HG02981 (cell line): Measurements from ENCODE around the gene MACROD2.
"Not testable (repeated sequence)": the region's sequence is repeated elsewhere in the genome, so short reads cannot be mapped to it uniquely, and the experiment has no call there.

ENCODE experiments used
- ATAC-seq: cut with Tn5 transposase; IDR thresholded peaks from one replicate; pipeline ENCODE4 v1.9.1; 2021; ENCODE audit warnings: mild to moderate bottlenecking, moderate library complexity; ENCODE audit not compliant: unreplicated experiment

MACROD2 gene

DNA sequence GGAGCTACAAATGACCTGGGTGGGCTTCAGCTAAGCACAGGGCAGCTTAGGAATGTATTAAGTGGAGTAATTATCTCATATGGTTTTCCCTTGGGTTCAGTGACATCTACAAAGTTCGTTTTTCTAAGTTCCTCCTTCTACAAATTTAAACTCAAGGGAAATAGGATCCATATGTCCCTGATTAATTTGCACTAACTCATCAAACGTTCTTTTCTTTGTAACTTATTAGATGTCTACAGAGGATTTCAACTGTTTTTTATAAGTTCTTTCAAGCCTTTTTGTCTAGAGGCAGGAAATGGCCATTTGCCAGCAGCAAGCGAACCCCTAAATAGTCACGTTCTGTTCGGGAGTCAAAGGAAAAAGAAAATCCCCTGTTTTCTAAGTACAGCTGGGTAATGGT, 1517.6 kb downstream of the MACROD2 start:
- ATAC-seq = no peak

DNA sequence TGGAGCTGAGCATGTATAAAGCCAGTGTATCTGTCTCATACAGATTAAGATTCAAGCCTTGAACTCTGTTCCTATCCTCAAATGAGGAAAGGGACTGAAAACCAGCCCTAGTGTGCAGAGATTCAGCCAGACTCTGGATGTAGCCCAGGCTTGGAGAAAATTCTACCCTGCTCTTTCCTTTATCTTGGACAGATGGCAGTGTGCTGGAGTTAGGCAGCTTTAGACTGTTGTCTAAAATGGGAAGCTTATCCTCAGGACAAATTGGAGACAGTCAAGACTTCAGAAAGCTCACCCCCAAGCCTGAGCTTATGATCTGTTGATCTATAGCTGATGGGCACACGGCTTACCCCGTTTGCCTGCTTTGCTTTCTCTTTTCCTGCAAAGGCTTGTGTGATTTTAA, 1520.4 kb downstream of the MACROD2 start:
- no peak for ATAC-seq

DNA sequence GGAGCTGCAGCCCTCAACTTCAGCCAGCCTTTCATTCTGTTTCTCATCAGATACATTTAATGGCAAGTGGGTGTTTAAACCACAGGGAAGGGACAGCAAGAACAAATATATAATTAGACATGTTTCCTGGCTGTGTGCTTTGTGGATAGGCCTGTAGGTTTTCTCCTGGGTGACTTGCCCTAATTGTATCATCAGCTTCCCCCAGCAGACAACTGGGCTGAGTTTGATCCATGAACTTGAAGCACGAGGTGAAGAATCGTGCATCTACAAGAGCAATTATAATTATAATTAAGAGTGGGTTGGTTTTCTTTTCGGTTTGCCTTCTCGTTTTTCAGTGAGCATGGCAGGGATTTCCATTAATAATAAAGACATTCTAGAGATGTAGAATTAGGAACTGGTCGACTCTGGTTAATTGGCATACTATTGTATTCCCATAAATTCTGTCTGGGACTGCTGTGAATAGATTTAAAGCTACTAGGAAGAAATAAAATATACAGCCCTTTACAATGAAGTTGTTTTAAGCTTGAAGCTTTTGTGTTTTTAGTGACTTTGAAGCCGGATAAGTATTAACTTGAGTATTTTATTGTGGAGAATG, 1525.7 kb downstream of the MACROD2 start:
- ATAC-seq = no peak

DNA sequence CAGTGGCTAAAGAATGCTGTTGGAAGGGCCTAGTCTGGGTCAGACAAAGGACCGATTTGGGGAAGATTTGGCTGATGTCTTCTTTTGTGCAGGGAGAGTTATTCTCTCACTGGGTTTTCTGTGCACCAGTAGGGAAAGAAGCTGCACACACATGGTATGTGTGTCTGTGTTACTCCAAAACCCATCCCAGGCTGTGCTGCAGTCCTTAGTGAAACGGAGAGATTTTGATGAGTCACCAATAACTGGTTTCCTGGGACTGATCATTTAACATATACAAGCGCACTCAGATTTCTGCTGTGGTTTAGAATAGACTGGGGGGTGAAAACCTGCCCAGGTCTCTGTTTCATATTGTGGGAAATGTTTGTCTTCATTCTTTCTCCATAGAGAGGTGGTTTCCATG, 1528.1 kb downstream of the MACROD2 start:
- no peak for ATAC-seq

DNA sequence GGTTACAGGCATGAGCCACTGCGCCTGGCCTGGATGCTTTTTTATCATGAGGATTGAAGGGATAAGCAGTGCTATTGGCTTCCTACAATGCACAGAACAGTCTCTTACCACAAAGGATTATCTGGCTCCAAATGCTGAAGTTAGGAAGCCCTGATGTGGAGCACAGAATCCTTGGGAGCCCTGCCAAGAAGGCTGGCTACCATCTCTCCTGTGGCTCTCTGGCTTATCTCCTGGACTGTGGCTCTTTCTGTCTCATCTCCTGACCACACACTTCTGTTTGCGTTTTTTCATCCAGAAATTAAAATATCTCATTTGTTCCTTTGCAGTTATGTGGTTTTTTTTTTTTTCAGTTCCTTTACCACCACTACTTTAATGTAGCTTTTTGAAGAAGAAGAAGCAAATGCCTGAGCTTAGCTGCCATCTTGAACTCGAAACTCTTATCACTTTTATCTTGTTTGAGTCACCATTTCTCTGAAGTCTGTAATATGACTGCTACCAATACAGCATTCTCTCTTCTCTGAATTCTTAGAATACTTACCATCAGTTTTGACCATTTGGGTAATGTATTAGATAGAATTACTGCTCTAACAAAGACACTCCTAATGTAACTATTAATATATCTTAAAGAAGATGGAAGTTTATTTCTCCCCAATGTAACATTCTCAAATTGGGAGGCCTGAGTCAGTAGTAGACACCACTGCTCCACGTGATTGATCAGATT, 1533.2 kb downstream of the MACROD2 start:
- ATAC-seq = no peak

DNA sequence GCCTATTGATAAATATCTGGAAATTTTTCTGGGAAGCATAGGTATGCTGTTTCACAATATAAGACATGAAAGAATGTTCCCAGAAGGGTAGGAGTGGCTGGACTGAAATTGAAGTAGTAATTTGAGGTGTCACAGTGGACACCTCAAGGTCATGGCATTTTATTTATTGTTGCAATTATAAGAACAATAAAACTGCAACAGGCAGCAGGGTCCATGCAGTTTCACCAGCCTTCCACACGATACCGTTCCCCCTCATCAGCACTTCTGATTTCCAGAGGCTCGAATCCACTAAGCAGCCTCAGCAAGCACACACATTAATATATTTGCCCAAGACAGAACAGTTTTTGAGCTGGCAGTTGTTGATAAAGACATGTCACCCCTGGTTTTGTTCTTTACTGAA, 1540.5 kb downstream of the MACROD2 start:
- ATAC-seq = no peak

DNA sequence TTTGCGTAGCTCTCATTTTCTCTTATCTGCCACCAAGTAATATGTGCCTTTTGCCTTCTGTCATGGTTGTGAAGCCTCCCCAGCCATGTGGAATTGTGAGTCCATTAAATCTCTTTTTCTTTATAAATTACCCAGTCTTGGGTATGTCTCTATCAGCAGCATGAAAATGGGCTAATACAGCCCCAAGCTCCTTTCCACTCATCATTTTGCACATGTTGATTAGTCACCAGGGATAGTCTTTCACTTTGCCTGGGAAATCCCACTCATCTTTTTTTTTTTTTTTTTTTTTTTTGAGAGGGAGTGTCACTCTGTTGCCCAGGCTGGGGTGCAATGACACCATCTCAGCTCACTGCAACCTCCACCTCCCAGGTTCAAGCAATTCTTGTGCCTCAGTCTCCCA, 1541.9 kb downstream of the MACROD2 start:
- not testable (repeated sequence) for ATAC-seq

DNA sequence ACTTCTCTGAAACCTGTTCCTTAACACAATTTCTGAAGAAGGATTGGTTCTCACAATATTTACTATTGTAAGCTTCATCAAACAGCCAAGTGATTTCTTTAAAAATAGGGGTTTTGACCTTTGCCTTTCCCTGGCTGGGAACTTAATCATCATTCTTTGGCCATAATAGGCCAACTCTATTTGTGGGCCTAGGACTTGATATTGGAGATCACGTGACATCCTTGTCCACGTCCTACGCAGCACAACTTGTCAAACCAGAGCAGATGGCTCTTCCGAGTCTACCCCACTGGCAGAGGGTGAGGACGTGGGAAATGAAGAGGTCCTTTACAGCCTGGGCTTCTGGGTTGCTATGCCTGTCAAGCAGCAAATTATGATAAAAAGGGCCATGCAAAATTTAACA, 1547.3 kb downstream of the MACROD2 start:
- ATAC-seq = no peak

DNA sequence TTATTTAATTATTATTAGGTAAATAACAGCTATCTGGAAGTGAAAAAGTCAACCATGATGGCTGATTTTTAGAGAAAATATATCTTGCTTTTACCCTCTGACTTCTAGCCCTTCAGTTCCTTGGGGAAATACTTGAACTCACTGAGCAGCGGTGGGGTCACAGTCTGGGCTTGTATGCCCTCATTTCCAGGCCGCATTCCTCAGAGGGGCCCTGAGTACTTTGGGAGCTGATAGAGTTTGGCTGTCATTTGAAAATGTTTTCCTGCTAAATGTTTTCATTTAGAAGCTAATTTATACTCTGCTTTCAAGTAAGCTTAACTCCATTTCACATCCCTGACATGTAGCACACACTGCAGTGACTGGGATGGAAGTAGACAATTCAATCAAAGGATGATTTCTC, 1549.4 kb downstream of the MACROD2 start:
- ATAC-seq = no peak

DNA sequence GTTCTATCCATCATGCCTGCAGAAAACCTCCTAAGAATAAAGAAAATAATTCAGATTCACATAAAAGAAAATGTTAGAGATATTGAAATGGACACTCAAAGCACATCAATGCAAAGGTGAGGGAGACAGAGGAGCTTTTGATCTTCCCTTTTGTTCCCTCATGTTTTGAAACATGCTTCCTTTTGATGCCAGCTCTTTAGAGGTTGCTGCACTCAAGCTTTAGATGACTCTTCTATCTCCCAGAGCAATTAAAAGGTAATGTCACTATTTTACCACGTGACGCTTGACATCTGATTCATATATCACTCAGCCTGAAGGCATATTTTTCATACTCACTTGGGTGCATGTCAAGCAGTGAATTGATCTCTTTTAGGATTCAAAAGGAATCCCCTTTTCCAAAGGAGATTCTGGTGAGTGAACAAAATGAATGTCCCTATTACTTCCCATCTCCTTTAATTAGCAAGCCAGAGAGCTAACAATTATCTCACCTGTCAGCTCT, 1551.3 kb downstream of the MACROD2 start:
- no peak for ATAC-seq

DNA sequence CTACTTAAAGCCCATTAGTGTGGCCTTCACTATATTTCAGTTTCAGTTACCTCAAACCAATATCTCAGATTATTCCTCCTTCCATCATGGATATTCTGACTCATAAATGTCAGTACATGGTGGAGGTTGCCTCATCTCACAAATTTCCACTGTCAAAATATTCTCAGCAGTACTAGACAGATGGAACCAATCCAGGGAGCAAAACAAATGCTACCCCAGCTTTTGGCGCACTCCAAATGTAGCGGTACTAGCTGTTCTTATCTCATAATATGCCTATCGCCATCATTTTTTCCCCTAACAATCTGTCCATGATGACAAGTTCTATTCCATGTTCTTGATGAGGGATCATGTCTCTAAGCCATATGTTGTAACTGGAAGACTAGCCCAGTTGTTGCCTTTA, 1551.8 kb downstream of the MACROD2 start:
- no peak for ATAC-seq

DNA sequence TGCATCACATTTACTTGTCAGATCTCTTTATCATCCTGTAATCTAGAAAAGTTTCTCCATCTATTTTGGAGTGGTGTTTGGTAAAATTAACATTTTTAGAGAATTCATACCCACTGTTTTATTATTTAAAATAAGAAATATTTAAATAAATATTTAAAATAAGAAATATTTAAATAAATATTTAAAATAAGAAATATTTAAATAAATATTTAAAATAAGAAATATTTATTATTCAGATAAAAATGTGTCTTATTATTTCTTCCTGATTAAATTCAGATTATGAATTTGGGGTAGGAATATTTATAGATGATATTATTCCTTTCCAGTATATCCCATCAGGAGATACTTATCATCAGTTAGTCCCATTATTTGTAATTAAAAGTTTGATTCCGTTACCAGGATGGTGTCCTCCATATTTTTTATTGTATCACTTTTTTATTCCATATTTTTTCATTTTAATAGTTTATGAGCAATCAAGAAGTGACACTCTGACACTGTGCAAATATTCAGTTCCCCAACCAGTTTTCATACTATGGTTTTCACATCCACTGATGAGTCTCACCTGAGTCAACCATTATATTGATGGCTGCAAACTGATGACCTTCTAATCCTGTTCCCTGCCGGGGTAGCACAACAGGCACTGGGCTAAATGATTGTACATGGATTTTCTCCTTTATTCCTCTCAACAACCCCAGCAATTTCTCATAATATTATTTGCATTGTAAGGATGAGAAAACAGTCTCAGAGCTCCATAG, 1555.0 kb downstream of the MACROD2 start:
- ATAC-seq = no peak

DNA sequence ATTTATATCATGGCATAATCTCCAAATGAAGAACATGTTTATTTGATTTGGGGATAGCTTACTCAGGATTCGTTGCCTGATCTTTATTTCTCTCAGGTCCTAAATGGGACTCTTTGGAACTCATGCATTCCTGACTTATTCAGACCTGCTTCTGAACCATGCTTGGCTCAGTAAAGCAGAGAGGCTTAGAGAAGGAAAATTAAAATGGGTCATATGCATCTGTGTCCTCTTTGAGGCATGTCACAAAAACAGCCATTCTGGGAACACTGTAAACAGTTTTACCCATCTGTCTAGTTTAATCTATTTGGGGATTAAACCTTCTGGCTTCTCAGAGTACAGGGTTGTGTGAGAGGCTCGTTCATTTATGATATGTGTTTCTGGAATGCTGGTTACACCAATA, 1560.6 kb downstream of the MACROD2 start:
- no peak for ATAC-seq

DNA sequence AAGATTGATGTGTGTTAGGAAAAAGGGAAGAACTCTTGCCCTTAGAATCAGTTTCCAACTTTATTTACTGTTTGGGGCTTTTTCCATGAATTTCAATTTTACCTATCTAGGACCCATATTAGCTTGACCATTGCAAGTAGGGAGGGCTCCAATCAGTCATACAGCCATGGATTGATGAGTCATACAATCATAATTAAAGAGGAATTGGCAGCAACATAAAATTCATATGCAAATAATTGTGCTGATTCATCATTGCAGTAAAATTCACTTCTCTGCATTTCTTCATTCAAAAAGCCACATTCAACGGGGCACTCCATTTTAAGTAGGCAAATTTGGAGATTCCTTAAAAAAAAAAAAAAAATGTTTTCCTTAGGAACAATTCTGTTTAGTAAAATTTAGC, 1561.6 kb downstream of the MACROD2 start:
- no peak for ATAC-seq

DNA sequence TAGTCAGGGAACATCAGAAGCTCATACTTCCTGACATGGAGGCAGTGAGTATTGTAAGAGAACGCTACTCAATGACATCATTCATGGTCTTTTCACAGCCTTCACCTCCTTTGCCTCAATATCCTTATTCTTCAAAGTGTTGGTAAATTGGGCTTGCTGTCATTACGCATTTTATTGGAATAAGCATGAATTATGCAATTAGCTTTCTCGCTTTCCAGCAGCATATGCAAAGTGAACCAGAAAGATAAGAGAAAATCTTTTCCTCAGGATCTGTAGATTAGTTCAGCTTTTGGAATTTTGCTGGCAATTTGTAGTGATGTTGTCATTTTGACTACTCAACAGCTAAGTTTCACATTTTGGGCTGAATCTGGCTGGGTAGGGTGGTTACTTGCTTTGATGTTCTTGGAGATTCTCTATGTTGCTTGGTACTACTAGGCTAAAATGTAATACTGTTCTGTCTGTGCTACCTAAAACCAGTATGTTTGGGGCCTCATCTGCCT, 1565.8 kb downstream of the MACROD2 start:
- ATAC-seq = no peak

DNA sequence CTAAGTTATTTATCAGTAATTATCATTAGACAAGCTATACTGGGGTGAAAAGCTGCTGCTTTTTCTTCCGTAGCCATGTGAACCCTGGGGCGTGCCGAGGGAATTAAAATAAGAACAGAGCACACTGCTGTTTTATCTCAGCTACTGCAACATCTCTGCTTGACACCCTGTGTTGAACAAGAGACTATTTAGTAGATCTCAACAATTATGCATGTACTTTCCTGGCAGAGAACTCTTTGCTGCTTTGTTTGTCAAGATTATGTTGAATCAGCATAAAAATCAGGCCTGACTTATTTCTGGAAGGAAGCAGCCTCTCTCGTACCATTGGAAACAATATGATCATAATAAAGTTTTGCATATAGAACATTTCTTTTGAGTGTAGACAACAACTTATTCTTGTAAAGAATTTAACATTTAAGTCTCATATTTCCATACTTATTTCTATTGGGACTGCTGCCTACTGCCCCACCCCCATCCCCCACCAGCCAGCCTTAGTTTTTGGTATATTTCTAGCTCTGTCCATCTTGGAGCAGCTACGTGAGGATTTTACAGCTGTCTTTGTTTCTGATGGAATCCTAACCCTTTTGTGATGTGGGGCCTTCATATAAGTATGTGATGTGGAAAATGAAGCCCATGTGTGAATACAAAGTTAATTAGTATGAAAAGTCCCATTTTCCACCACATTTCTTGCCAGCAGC, 1566.5 kb downstream of the MACROD2 start:
- no peak for ATAC-seq

DNA sequence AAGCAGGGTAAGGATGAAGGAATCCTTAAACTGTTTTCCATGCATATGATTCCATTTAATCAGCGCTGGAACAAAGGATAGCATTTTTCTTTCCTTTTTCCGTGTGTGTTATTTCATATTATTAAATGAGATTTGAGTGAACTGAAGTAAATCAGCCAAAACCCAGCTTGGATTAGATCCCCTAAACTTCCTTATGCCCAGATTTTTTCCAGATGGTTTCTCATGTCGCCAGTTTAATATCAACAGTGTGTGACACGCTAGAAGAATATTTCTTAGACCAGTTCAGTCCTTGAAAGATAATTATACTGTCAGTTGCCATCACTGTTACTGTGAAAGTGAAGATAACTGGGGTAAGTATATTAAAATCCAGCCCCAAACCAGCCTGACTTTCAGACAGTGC, 1568.5 kb downstream of the MACROD2 start:
- no peak for ATAC-seq

DNA sequence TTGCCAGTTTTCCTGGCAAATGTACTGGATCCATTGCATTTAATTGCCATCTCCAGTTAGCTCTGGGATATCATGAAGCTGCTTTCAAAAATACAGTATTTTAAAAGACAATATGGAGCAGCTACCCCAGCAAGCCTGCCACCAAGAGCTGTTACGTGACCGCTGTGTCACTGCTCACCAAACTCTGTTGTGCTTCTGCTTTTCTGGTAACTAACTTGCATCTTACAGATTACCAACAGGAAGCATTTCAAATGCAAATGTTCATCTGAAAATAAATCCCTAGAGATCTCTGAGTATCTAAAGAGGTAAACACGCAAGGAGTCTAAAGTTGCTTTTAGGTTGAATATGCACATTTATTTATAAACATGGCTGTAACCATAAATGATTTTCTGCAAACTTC, 1569.7 kb downstream of the MACROD2 start:
- peak; percentile 79 for ATAC-seq

DNA sequence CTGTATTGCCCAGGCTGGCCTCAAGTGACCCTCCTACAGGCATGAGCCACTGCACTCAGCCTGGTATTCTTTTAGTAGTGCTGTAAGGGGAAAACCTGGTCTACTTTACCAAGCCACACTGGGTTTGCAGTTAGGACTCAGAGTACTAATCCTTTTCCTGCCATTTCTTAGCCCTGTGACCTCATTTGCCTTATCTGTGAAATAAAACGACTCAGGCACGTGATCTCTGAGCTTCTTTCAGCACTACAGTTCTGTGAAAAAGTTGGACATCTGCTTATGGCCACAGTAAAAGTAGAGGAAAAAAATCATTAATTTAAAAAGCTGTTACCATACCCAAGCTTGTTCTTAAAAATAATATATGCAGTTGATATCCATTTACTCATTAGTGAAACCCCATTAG, 1570.5 kb downstream of the MACROD2 start:
- no peak for ATAC-seq

DNA sequence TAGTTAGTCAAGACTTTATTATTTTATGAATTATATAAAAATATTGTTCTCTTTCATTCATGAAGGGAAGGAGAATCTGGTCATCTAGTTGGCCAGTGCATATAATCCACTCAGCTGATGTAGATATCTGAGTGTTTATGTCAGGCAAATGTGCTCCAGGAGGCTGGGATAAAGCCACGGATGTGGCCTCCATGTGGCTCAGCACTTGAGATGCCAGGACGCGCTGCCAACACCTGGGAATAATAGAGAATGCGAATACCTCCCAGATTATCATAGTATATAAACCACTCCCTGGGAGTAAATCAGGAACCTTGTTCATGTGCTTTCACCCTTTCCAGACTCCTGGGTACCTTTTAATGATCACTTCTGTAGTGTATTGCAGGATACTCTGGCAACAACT, 1571.9 kb downstream of the MACROD2 start:
- no peak for ATAC-seq

DNA sequence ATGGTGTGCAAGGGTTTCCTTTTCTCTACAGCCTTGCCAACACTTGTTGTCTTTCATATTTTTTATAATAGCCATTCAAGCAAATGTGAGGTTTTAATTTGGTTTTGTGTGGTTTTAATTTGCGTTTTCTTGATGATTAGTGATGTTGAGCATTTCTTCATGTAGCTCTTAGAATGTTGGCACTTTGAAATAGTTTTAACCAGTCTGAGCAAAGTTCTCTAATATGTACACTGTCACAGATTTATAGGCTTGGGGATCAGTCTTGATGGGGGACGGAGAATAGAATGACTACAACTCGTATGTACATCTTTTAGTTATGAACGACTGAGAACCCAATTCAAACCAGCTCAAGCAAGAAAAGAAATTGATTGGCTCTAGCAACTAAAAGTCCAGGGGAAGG, 1574.8 kb downstream of the MACROD2 start:
- ATAC-seq = no peak
